Neural progenitor cell (in vitro differentiated cells): Measurements from ENCODE around the gene FBXL4.

Experiments
- EZH2 ChIP-seq: fragments of 200-600 bp; sonication (generic); IDR thresholded peaks from 2 replicates; pipeline ENCODE4 v1.6.1; 2017; ENCODE audit warnings: antibody characterized with exemption, mild to moderate bottlenecking, moderate library complexity
- TF ChIP-seq, protein P1 (sequence below): fragments of 200-600 bp; sonication (generic); IDR thresholded peaks from 2 replicates; pipeline ENCODE4 v1.5.1; 2017; ENCODE audit warnings: antibody characterized with exemption, mild to moderate bottlenecking

DNA sequence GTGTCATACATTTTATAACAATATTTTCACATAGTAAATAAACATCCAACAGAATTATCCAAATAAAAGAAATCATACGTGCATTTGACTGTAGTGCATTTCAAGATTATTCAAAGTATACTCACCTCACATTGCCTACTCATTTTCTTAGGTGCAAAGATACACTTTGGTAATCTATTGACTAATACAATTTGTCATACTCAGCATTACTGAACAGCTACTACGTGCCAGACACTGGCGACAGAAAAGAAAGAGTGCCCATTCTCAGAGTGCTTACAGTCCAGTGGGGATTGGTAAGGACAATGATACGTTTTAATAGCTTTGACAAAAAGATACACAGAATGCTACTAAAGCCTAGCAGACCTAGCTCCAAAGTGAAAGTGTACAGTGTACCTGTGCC is 42.0 kb downstream of the FBXL4 start:
- no peak for TF ChIP-seq EZH2
- TF ChIP-seq, protein P1, sequence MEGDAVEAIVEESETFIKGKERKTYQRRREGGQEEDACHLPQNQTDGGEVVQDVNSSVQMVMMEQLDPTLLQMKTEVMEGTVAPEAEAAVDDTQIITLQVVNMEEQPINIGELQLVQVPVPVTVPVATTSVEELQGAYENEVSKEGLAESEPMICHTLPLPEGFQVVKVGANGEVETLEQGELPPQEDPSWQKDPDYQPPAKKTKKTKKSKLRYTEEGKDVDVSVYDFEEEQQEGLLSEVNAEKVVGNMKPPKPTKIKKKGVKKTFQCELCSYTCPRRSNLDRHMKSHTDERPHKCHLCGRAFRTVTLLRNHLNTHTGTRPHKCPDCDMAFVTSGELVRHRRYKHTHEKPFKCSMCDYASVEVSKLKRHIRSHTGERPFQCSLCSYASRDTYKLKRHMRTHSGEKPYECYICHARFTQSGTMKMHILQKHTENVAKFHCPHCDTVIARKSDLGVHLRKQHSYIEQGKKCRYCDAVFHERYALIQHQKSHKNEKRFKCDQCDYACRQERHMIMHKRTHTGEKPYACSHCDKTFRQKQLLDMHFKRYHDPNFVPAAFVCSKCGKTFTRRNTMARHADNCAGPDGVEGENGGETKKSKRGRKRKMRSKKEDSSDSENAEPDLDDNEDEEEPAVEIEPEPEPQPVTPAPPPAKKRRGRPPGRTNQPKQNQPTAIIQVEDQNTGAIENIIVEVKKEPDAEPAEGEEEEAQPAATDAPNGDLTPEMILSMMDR, result no peak
